GM19397 (cell line): Measurements from ENCODE around the gene TECPR2.
"Not testable (repeated sequence)": the region's sequence is repeated elsewhere in the genome, so short reads cannot be mapped to it uniquely, and the experiment has no call there.

Experiments
- ATAC-seq: cut with Tn5 transposase; IDR thresholded peaks from one replicate; pipeline ENCODE4 v1.9.1; 2021; ENCODE audit warnings: mild to moderate bottlenecking, moderate library complexity; ENCODE audit not compliant: unreplicated experiment

Gene TECPR2

GRCh38 chr14:102330806-102331205, 31.9 kb upstream of the TECPR2 start:
- no peak for ATAC-seq

GRCh38 chr14:102333390-102333789, 29.4 kb upstream of the TECPR2 start:
- no peak for ATAC-seq

- no peak for ATAC-seq
Measured at GRCh38 chr14:102333795-102334705, 28.7 kb upstream of the TECPR2 start.

GRCh38 chr14:102335163-102335562, 27.6 kb upstream of the TECPR2 start:
- ATAC-seq, result no peak

GRCh38 chr14:102338724-102339123, 24.0 kb upstream of the TECPR2 start:
- ATAC-seq, result no peak

- no peak for ATAC-seq
Measured at GRCh38 chr14:102341566-102341965, 21.2 kb upstream of the TECPR2 start.

- ATAC-seq, result no peak
Measured at GRCh38 chr14:102342238-102342637, 20.5 kb upstream of the TECPR2 start.

- ATAC-seq, result no peak
Measured at GRCh38 chr14:102344084-102344483, 18.7 kb upstream of the TECPR2 start.

GRCh38 chr14:102344485-102344884, 18.3 kb upstream of the TECPR2 start:
- ATAC-seq, result no peak

GRCh38 chr14:102345232-102345631, 17.5 kb upstream of the TECPR2 start:
- no peak for ATAC-seq

GRCh38 chr14:102346645-102347044, 16.1 kb upstream of the TECPR2 start:
- no peak for ATAC-seq

GRCh38 chr14:102348376-102348775, 14.4 kb upstream of the TECPR2 start:
- no peak for ATAC-seq

- ATAC-seq, result no peak
Measured at GRCh38 chr14:102351023-102351422, 11.7 kb upstream of the TECPR2 start.

- ATAC-seq, result not testable (repeated sequence)
Measured at GRCh38 chr14:102351593-102351992, 11.1 kb upstream of the TECPR2 start.

GRCh38 chr14:102352213-102352612, 10.5 kb upstream of the TECPR2 start:
- ATAC-seq, result no peak

- ATAC-seq, result no peak
Measured at GRCh38 chr14:102353126-102353619, 9.6 kb upstream of the TECPR2 start.

GRCh38 chr14:102356280-102356679, 6.5 kb upstream of the TECPR2 start:
- no peak for ATAC-seq

GRCh38 chr14:102359341-102359740, 3.4 kb upstream of the TECPR2 start:
- no peak for ATAC-seq

- no peak for ATAC-seq
Measured at GRCh38 chr14:102360388-102360787, 2.4 kb upstream of the TECPR2 start.

GRCh38 chr14:102362084-102362483, 657 bp upstream of the TECPR2 start:
- ATAC-seq, result no peak

- peak; percentile 24 for ATAC-seq
Measured at GRCh38 chr14:102363182-102363943, 622 bp downstream of the TECPR2 start.

- no peak for ATAC-seq
Measured at GRCh38 chr14:102370305-102370809, 7.6 kb downstream of the TECPR2 start.
